Measurements from ENCODE around the gene IRAK1BP1.
"Not testable (repeated sequence)": the region's sequence is repeated elsewhere in the genome, so short reads cannot be mapped to it uniquely, and the experiment has no call there.

IRAK1BP1 gene

DNA sequence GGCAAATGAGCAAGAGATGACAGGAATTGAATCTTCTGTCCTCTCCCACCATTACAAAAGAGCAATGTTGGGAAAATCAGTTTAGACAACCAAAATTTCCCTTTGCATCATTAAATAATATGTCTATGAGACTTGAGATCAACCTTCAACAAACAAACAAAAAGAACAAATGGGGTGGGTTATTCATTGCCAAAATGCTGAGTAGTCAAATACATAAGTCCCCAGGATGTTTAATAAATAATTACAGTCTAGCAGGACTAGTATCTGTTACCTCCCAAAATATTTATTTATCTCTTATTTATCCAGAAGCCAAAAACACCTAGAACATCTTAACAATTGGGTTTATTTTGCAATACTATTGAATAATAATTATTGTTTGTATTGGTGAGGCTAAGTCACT is 16.2 kb upstream of the IRAK1BP1 start:
- no peak for DNase-seq (ENCODE audit: low read depth in 1 of 2, low spot score in 1 of 2)
- in situ Hi-C loops (cut with HindIII; ENCODE audit: low pct_unique_long_range_greater_than_20kb, low sequenced_read_pairs), result no loop called here
- no peak for TF ChIP-seq JUND (IDR thresholded peaks at IDR 0.05; ENCODE audit: low read depth)

DNA sequence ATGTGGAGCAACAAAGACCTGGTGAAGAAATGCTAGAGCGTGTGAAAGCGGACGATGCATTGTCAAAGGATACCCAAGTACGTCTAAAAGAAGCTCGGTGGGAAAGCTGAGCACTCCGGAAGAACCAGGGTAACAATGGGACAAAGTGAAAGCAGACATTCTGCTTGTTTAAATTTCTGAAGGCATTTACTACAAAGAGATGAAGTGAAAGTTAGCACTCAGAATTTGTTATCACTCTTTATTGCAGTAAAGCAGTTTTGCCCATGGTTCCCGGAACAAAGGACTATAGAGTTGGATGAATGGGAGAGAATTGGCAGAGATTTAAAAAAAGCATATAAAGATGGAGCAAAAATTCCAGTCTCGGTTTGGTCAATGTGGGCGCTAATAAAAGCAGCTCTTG is 12.8 kb upstream of the IRAK1BP1 start:
- DNase-seq (ENCODE audit: low read depth in 1 of 2, low spot score in 1 of 2), result no peak
- TF ChIP-seq JUND (IDR thresholded peaks at IDR 0.05; ENCODE audit: low read depth), result no peak
- in situ Hi-C loops (cut with HindIII; ENCODE audit: low pct_unique_long_range_greater_than_20kb, low sequenced_read_pairs), result no loop called here

GRCh38 chr6:78858339-78858938 is 8.9 kb upstream of the IRAK1BP1 start:
- in situ Hi-C loops (cut with HindIII; ENCODE audit: low pct_unique_long_range_greater_than_20kb, low sequenced_read_pairs); DNase-seq (ENCODE audit: low read depth in 1 of 2, low spot score in 1 of 2): not testable (repeated sequence)

DNA sequence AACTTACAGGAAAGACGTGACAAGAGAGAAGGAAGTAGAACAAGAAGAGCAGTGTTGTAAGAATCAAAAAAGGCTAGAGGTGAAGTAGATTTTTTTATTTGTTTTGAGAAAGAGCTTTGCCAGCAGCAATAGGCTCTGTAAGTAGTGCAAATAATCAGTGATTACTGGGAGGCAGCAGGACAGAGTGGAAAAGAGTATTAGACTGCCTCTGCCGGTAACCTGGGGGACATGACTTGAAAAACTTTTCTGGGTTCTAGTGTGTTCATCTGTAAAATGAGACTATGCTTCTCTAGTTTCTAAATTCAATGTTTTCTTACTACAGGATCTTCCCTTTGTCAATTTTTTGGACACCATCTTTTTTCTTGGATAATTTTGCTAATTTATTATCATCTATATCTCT is 5.8 kb upstream of the IRAK1BP1 start:
- TF ChIP-seq JUND (IDR thresholded peaks at IDR 0.05; ENCODE audit: low read depth), result no peak
- in situ Hi-C loops (cut with HindIII; ENCODE audit: low pct_unique_long_range_greater_than_20kb, low sequenced_read_pairs), result no loop called here
- DNase-seq (ENCODE audit: low read depth in 1 of 2, low spot score in 1 of 2), result peak in 1 of 2 experiments; percentile 50

- TF ChIP-seq JUND (IDR thresholded peaks at IDR 0.05; ENCODE audit: low read depth), result no peak
- no peak for DNase-seq (ENCODE audit: low read depth in 1 of 2, low spot score in 1 of 2)
- in situ Hi-C loops (cut with HindIII; ENCODE audit: low pct_unique_long_range_greater_than_20kb, low sequenced_read_pairs), result no loop called here
Observed at GRCh38 chr6:78863576-78863975, 3.8 kb upstream of the IRAK1BP1 start.

- in situ Hi-C loops (cut with HindIII; ENCODE audit: low pct_unique_long_range_greater_than_20kb, low sequenced_read_pairs), result no loop called here
- no peak for TF ChIP-seq JUND (IDR thresholded peaks at IDR 0.05; ENCODE audit: low read depth)
- no peak for DNase-seq (ENCODE audit: low read depth in 1 of 2, low spot score in 1 of 2)
Observed at GRCh38 chr6:78864957-78865356, 2.4 kb upstream of the IRAK1BP1 start.

DNA sequence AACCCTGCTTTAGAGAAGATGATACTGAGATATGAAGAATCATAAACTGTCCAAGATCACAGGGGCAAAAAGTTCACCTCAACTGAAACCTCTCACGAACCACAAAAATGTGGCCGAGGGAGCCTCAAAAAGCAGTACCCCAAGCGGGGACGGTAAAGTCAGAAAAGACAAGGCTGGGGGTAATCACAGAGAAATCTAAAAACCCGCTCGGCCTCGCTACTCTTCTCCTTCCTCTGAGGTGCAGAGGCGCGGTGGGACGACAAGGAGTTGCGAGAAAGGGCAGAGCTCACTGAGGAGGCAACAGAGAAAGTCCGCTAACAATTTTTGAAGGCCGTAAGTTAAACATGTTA is 356 bp upstream of the IRAK1BP1 start:
- TF ChIP-seq JUND (IDR thresholded peaks at IDR 0.05; ENCODE audit: low read depth), result no peak

DNA sequence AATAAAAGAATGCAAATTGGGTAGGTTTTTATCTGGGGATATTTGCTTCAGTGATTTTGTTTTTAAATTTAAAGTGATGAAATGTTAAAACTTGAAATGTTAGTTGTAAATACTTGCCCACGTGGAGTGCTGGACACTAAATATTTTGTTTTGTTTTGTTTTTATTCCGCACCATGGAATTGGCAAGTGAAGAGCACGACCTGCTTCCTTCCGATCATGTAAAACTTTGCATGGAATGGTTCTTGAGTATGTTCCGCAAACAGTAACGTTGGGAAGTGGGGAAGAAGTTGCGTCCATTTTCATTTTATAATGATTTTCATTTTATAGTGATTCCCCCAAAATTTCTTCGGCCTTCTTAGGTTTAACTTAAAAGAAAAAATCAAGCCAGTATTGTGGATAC is 765 bp downstream of the IRAK1BP1 start:
- no peak for TF ChIP-seq JUND (IDR thresholded peaks at IDR 0.05; ENCODE audit: low read depth)
- in situ Hi-C loops (cut with HindIII; ENCODE audit: low pct_unique_long_range_greater_than_20kb, low sequenced_read_pairs), result no loop called here
- no peak for DNase-seq (ENCODE audit: low read depth in 1 of 2, low spot score in 1 of 2)

More for the DNA sequence above, 356 bp upstream of the IRAK1BP1 start:
- in situ Hi-C loops (cut with HindIII; ENCODE audit: low pct_unique_long_range_greater_than_20kb, low sequenced_read_pairs), result no loop called here
- no peak for DNase-seq (ENCODE audit: low read depth in 1 of 2, low spot score in 1 of 2)

- no peak for TF ChIP-seq JUND (IDR thresholded peaks at IDR 0.05; ENCODE audit: low read depth)
- in situ Hi-C loops (cut with HindIII; ENCODE audit: low pct_unique_long_range_greater_than_20kb, low sequenced_read_pairs), result no loop called here
- DNase-seq (ENCODE audit: low read depth in 1 of 2, low spot score in 1 of 2), result no peak
Observed at GRCh38 chr6:78875505-78875904, 8.2 kb downstream of the IRAK1BP1 start.

DNA sequence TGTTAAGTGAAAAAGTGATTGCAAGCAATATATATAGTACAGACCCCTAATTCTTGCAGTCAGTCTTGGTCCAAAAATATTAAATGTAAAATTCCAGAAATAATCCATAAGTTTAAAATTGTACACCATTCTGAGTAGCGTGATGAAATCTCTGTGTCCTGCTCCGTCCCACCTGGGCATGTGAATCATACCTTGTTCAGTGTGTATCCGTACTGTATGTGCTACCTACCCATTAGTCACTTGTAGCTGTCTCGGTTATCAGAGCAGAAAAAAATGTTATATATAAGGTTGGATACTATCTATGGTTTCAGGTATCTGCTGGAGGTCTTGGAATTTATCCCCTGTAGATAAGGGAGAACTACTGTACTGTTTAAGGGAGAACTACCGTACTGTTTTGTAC is 16.3 kb downstream of the IRAK1BP1 start:
- no peak for TF ChIP-seq JUND (IDR thresholded peaks at IDR 0.05; ENCODE audit: low read depth)
- DNase-seq (ENCODE audit: low read depth in 1 of 2, low spot score in 1 of 2), result no peak
- in situ Hi-C loops (cut with HindIII; ENCODE audit: low pct_unique_long_range_greater_than_20kb, low sequenced_read_pairs), result no loop called here

- in situ Hi-C loops (cut with HindIII; ENCODE audit: low pct_unique_long_range_greater_than_20kb, low sequenced_read_pairs), result not testable (repeated sequence)
Observed at GRCh38 chr6:78889901-78890300, 22.6 kb downstream of the IRAK1BP1 start.

GRCh38 chr6:78896227-78896626 is 28.9 kb downstream of the IRAK1BP1 start:
- in situ Hi-C loops (cut with HindIII; ENCODE audit: low pct_unique_long_range_greater_than_20kb, low sequenced_read_pairs), result no loop called here
- TF ChIP-seq JUND (IDR thresholded peaks at IDR 0.05; ENCODE audit: low read depth), result no peak

More at GRCh38 chr6:78889901-78890300, 22.6 kb downstream of the IRAK1BP1 start:
- DNase-seq (ENCODE audit: low read depth in 1 of 2, low spot score in 1 of 2), result not testable (repeated sequence)

DNA sequence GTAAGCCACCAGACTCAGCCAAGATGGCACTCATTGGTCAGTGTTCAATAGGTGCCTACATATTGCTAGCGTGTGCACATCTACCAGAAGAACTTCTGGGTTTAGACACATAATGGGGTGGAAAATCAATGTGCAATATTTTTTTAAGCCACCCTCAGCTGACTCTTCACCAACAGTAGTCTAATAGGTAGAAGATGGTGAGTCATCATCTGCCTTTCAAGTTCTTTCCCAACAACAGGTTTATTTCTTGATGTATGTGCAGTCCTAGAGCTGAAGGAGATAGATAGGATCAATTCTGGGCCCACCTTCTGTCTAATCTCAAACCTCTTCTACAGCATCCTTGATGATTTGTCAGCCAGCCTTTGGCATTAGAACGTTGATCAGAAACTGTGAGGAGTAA is 41.3 kb downstream of the IRAK1BP1 start:
- DNase-seq (ENCODE audit: low read depth in 1 of 2, low spot score in 1 of 2), result no peak
- in situ Hi-C loops (cut with HindIII; ENCODE audit: low pct_unique_long_range_greater_than_20kb, low sequenced_read_pairs), result no loop called here
- no peak for TF ChIP-seq JUND (IDR thresholded peaks at IDR 0.05; ENCODE audit: low read depth)

More at GRCh38 chr6:78896227-78896626, 28.9 kb downstream of the IRAK1BP1 start:
- DNase-seq (ENCODE audit: low read depth in 1 of 2, low spot score in 1 of 2), result no peak

DNA sequence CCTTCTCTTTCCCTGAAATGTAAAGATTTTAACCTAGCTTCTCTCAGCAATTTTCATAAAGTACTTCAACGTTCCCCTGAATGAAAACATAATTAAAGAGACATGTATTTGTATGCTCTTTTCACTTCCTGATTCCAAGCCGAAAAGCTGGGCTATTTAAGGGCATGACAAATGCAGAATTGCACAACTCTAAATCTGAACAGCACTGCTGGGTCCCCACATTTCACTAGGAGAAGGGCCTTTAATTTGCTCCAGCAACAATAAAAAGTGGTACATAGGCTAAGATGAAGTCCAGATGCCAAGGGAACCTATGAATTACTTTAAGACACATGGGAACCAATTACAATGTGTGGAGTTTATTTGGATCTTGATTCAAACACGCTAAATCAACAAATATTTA is 42.0 kb downstream of the IRAK1BP1 start:
- in situ Hi-C loops (cut with HindIII; ENCODE audit: low pct_unique_long_range_greater_than_20kb, low sequenced_read_pairs), result no loop called here
- no peak for TF ChIP-seq JUND (IDR thresholded peaks at IDR 0.05; ENCODE audit: low read depth)
- no peak for DNase-seq (ENCODE audit: low read depth in 1 of 2, low spot score in 1 of 2)
